DMS 273 treated with DMSO at 0.1 percent for 48 hours (cell line): Measurements from ENCODE around the gene KRT80.
A peak's percentile ranks its signal among the peaks of the same experiment; 100 is the strongest.

ENCODE experiments used
- DNase-seq: peaks from one replicate; lab custom pipeline; 2025; lab: John Stamatoyannopoulos, UW

The KRT80 gene

DNA sequence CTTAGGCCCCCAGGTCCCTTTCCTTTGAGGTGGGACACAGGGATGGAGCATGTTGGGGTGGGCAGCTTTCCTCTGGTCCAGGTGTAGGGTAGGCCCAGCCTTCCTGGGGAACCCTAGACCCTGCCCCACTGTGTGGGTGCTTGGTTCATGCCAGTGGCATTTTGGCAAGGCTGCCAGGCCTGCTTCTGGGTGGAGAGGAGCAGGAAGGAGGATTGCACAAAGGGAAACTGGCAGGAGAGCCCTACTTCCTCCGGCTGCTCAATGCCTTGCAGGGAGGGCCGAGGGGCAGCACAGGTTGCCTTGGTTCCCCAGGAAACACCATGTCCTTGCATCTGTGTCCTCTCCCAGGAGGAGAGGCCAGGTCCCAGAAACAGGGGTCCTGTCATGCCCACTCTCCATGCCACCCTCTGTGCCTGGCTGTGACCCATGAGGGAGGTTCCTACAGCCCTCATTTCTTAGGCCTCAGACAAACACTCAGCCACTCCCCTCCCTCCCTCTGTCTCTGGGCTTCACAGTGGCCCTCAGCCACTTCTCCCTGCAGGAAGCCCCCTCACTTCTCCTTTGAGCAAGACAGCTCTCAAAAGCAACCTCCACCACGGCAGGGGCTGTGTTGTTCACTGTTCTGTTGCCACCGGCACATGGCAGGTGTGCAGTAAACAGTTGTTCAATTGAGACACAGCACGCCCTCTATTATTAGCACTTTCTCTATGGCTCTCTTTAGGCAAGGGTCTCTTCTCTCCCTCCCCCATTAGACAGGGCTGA, 6.8 kb upstream of the KRT80 start:
- no peak for DNase-seq

DNA sequence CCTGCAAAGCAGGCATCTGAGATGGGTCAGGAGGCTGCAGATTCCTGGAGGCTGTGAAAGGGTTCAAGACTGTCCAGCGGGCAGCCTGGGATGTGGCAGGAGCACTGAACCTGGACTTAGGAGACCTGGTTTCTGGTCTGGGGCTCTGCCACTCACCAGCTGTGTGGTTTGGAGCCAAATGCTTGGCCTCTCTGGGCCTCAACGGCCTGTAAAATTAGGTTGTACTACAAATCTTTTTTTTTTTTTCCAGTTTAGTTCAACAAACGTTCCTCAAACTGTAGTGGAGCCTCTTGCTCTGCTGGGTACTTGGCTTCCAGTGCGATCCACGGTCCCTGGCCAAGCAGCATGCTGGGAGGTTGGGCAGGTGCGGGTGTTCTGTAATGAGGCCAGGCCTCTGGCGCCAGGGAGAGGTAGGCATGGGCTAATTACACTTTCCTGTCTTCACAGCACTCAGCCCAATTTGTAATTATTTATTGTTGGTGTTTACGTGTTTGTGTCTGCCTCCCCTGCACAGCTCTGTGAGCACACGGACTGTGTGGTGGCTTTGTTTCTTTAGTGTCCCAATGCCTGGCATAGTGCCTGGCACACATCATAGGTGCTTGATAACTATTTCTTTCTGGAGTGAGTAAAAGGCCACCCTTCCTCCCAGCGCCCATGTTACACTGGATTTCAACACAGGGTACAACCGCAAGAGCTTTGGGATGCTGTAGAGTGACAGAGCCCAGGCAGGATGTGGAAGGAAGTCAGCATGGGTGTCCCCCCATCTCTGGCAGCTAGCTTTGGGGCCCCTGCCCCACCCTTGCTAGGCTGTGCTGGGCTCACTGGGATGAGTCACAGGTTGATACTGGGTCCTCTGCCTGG, 5.8 kb upstream of the KRT80 start:
- no peak for DNase-seq

DNA sequence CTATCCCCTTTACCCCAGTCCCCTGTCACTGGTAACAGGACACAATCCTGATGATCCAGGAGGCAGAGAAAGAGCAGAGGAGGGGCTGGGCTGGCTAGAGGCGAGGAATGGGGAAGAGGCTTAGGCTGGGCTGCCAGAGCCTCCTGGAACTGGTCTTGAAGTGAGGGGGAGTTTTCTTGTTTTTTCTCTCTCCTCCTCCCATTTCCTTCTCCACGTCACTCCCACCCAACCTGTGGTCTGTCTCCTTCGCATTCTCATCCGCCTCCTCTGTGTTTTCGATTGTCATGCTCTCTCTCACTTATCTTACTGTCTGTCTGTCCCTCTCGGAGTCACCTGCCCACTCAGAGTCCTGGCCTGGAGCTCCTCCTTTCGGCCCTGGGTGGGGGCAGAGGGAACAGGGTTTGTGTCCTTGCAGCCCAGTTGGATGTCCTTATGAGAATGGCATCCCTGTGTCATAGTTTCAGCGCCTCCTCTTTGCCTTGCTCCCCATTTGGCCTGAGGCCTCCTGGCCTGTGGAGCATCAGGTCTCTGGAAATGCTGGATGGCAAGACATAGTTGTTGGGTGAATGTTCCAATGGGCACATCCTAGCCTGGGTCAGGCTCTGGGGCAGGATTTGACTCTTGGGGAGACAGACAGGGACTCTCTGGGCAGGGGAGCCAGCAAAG, 3.4 kb upstream of the KRT80 start:
- no peak for DNase-seq

DNA sequence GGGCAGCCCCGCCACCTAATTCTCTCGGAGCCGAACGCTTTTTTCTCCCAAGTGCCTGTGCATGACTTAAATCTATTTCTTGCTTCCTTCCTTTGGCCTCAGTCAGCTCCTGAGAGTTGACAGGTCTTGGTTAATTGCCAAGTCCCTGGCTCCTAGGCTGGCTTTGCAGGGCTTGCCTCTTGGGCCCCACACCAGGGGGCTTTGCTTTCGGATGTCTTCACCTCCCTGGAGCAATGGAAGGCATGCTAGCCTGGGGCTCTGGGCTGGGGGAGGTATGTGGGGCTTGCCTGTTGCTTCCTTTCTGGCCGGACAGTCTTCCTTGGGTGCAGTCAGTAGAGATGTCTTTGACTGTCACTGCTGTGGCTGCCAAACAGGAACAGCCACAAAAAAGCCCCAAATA, 2.2 kb upstream of the KRT80 start:
- no peak for DNase-seq

DNA sequence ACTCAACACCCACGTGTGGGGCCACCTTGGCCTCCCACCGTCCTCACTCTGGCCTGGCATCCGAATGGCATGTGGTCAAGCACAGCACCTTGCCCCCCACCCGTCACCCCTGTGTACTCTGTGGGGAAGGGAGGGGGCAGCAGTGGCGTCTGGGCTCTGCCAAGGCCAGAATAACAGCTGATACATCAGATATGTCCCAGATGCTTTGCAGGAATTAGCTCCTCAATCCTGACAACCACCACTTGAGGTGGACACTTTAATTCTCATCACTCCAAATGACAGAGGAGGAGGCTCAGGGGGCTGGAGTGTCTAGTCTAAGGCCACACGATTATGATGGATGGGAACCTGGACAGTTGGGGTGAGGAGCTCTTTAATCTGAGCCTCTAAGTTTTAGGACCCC, 1.7 kb upstream of the KRT80 start:
- DNase-seq, result no peak

DNA sequence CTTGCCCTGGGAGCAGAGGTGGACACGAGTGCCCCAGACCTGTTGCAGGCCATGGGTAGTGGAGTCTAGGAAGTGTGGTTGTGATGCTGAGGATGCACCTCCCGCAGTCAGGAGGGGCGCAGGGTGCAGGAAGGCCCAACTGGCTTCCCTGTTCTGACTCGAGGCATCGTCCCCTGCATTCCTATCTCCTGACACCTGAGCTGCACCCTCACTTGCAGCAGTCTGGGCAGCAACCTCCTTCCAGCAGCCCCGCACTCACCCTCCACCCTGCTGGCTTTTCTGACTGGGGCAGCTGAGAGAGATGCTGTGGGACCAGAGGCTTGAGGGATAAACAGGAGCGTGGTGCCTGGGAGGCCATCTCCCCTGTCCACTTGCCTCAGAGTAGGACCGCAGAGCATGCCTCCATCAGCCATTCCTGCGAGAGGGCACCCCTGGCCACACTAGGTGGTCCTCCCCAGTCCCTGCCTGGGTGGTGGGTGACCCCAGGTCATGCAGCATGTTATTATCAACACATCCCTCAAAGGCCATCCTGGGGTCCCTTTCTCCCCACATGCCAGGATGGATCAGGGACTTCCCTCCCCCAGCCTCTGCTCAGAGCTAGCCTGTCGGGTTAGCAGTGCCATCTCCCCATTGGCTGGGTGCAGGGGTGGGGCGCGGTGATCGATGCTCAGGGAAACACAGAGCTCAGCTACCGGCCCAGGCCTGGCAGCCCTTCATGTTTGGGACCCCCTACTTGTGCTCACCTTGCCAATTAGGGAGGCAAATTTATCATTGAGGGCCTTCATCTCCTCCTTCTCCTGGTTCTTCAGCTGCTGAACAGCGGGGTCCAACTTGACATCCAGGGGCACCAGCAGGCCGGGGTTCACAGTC, 719 bp downstream of the KRT80 start:
- DNase-seq, result no peak

DNA sequence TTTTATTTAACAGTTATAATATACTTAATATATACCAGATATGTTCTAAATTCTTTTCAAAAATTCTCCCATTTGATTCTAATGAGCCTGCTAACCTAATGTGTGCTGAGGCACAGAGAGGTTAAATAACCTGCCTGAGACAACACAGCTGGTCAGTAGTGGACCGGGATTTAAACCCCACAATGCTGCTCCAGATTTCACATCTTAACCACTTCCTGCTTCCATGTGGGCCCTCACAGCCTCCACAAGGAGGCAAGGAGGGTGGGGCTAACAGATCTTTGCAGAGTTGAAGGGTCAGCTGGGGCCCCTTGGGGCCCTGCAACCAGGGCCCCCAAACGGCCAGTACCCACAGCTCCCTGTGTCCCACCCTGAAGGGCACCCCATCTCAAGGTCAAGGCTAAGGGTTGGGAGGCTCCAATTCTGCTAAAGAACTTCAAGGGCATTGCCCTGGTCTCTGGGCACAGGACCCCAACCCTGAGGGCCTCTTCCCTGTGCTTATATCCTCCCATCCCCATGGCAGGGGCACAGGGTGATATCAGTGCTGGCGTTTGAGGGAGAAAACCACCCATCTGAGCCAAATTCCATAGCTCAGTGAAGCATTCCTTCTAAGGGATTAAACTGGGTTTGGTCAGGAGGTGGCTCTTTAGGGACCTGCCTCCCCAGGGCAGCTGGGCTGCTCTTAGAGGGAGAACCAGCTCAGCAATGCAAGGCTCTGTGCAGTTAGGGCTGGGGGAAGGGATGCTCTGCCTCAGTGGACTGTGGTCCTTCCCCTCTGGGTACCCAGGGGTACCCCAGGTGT, 2.2 kb downstream of the KRT80 start:
- no peak for DNase-seq

DNA sequence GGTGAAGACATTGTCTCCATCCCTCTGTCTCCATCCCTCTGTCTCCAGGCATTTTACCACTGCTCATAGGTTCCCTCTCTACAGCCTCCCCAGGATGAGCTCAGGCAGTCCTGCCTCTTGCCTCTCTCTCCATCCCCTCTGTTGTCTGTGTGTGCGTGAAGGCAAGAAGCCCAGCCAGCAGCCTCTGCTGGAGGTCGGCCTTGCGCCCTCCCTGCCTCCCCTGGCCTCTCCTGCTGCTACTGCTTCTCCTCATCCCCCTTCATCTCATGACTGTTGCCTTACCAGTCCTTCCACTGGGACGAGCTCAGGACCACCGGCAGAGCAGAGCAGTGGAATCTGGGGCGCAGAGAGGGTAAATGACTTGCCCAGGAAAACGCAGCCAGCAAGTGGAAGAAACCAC, 3.2 kb downstream of the KRT80 start:
- DNase-seq, result no peak

DNA sequence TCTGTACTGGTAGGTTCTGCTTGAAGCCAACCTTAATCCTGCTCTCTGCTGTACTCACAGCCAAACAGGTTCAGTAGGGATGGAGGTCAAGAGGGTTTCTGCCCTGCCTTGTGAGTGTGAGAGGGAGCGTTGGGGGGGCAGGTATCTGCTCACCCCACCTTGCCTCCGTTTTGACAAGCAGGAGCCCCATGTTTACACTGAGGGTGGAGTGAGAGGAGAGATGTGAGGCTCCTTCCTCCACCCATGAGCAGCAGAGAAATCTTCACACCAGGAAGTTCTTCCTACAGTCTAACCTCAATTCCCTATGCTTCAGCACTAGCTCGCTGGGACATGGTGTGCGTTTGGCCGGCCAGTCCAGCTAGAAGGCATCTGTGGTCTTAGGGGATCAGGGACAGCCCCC, 4.2 kb downstream of the KRT80 start:
- DNase-seq, result no peak

DNA sequence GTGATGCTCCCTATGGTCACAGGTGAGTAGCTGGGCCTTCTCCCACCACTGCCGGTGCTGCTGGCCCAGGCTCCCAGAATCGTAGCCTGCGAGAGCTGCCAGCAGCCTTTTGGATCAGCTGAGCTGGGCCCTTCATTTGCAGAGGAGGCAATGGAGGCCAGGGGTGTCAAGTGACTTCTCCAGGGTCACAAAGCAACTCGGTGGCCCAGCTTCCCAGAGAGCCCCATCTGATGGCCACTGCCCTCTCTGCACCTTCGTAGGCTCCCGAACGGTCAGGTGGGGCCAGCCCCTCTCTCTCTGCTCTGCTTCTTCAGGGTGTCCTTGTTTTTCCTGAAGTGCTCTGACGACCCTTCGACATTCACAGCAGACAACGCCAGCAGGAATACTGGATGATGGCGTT, 4.6 kb downstream of the KRT80 start:
- no peak for DNase-seq

DNA sequence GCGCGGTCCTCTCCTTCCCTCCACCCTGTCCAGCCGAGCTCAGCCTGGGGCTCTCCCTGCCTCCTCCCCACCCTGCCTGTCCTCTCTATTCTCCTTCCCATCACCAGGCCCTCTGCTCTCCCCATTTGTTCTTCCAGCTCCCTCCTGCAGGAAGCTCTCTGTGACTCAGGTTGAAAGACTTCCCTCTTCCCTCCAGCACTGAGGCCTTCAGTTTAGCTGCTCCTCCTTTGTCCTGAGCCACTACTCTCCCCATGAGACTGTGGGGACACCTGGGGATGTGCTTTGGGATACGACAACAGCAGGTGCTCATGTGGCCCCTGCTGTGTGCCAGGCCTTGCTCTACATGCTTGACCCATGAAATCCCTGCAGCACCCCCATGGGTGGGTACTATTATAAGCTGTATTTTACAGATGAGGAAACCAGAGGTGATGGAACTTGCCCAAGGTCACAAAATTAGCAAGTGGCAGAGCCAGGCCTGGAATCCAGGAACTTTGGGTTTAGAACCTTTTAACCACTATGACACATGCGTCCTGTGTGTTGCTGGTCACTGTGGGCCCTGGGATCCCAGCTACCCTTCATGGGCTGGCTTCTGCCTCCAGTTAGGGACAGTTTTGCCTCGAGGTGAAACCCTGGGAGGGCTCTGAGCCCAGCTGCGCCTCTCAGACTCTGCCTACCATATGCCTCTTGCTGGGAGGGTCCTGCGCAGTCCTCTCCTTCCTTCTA, 5.5 kb downstream of the KRT80 start:
- no peak for DNase-seq

DNA sequence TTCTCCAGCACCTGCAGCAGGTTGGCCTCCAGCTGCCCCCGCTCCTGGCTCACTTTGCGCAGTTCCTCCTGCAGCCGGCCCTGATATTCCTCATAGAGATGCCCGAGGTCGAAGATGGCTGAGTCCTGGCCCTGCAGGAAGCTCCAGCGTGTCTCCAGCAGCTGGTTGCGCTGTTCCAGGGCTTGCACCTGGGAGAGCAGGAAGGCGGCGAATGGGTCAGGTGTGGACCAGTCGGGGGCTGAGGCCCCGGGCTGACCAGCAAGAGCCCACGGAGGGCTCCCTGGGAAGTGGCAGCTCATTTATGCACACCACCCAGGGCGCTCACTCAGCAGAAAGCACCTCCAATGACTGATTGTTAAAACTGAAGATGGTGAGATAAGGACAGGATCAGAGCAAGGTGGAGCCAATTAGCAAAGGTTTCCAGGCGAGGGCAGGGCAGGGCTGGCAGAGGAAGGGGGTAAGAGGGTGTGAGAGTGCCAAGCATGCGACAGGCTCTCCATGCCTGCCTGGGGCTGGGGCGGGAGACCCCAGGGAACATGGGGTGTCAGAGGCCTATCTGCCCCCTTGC, 6.3 kb downstream of the KRT80 start:
- DNase-seq, result no peak

DNA sequence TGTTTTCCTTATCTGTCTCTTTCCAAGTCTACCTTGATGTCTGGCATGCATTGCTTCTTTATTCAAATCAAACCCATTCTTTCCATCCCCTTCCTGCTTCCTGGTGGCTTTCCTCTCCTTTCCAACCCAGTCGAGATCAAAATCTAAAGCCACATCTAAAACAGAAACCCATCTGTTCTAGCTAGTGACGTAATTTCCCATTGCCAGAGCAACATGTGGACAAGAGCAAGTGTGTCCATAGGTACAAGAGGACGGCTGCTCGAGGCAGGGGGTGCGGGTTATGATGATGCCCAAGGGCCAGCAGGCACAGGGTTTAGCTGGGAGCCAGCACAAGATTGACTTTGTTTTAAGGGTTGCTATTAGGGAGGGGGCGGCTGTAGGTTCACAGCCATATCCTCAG, 7.0 kb downstream of the KRT80 start:
- no peak for DNase-seq

DNA sequence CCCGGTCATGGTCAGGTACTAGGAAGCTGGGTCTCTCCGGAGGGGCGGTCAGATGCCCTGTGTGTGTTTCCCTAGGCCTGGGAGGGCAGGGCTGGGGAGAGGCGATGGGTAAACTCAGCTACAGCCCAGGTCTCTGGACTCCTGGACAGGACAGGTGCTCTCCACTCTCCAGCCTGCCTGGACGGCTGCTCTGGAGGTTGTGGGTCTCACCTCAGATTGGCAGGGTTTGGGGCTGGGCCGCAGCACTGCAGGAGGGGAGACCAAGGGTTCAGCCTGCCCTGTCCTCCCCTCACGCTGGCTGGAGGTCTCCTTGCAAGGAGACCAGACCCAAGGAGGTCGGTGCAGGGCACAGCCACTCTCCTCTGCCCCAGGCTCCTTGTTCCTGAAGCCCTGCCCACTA, 7.8 kb downstream of the KRT80 start:
- no peak for DNase-seq

DNA sequence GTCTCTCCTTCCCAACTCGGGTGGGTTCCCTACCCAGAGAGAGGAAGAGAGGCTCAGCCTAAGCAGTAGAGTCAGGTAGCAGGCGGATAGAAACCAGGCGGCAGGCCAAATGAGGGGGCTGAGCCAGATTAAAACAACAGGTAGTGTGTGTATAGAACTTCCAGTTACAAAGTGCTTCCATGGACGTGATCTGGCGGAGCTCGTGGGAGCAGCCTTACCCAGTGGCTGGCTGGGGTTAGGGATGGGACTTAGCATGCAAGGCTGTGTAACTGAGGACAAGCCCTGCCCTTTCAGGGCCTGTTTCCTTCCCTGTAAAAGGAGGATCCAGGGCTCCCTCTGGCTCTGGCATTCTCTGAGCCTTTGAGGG, 8.3 kb downstream of the KRT80 start:
- DNase-seq, result no peak

DNA sequence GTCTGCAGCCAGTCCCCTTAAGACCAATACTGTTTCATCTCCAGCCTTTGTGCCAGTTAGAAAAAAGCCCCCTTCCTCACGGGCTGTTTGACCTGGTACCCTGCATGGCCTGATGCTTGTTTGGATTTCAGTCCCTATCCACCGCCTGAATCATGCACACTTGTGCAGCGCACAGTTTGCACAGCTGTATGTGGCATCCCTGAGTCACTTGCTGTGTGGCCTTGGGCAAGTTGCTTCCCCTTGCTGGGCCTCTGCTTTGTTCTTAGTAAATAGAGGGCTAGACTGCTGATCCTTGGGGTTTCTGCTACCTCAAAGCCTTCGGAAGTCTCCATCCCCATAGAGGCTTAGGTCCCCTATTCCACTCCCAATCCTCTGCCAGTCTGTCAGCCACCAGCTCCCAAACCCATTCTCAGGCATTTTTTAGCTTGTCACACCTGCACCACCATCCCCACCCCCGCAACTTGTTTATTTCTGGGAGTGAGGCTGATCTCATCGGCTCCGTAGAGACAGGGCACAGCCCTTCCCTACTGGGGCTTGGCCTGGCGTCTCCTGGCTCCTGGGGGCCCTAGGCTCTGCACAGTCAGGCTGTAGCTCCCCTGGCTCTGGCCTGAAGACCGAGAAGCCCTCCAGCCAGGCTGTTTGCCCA, 8.8 kb downstream of the KRT80 start:
- no peak for DNase-seq

DNA sequence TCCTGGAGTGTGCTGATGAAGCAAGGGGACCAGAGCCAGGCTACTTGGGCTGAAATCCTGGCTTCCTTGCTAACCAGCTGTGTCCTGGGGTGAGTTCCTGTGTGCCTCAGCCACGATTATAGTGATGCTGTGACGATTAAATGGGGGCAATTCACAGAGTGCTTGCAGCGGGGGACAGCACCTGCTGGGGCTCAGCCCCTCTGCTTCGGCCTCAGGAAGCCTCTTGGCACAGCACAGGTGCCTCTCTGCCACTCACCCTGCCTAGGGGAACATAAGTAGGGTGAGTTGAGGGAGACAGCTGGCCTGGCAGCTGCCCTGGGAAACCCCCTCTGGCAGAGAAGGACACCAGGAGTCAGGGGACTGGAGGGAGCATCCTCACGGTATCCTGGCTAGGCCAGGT, 9.4 kb downstream of the KRT80 start:
- DNase-seq, result peak; percentile 25

DNA sequence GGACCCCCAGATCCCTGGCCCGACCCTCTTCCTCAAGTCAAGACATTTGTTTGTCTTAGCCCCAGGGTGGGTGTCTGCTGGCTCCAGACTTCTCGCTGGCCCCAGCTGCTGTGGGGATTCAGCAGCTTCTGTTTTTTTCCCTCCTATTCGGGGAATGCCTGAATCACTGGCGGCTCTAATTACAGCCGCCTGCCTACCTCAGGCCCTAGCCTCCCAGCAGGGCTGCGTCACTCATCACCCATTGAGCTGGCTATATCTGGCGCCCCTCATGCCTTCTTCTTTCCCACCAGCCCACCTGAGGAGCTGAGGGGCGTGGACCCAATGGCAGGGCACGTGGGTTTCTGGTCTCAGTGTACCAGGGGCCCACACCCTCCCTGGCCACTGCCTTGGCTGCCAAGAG, 10.1 kb downstream of the KRT80 start:
- peak; percentile 19 for DNase-seq

DNA sequence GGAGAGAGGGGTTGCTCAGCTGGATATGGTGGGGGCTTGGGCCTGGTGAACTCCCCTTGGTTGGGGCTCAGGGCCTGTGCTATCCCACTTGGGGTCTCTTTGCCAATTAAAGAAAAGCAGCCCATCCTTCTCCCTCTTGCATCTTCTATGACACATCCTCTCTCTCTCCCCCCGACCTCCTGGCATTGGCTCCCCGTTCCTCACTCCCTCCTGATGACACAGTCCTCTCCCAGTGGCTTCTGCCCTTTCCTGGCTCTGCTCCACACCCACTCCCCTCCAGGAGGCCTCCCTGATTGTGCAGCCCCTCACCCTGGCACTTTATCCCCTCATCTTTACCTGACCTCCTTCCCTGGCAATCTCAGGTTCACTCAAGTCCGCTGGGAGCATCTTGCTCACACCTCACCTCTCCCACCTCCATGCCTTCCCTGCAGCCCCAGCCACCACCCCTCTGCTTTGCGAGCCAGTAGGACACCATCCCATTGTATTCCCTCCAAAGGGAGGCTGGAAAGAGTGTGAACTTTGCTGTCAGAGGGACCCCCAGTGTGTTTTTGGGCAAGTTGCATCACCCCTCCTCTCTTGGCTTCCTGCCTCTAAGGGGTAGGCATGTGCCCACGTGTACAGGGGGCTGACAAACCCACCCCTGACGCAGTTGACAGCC, 10.7 kb downstream of the KRT80 start:
- no peak for DNase-seq
